ENCODE measurements around the gene EXTL2. TPM values are rescaled to one million over a fixed set of nuclear protein-coding genes. Genes with fewer than 3 reads are reported as not detected.

The EXTL2 gene
- total RNA-seq, 1 experiment from 2014 or later, result 37.9 TPM

GRCh38 chr1:100931716-100932115, 37.1 kb upstream of the EXTL2 start:
- H3K9ac ChIP-seq (ENCODE audit: extremely low read depth, insufficient read length, low read length), result no peak overlapping the region
- H3K56ac ChIP-seq (ENCODE audit: insufficient read length, low read depth, low read length), result no peak overlapping the region
- no CpG with 5 or more reads among the region's 1 CpG for WGBS (ENCODE audit: extremely low coverage, insufficient read length, low lambda C conversion rate)
- H2AFZ ChIP-seq (ENCODE audit: low read length), result no peak overlapping the region
- no peak overlapping the region for H3K27ac ChIP-seq (ENCODE audit: insufficient read length, low read depth, low read length)
- no peak overlapping the region for H2BK15ac ChIP-seq (ENCODE audit: low read depth, low read length)
- no peak overlapping the region for H3K4ac ChIP-seq (ENCODE audit: low read depth, low read length)
- H3K4me1 ChIP-seq (ENCODE audit: insufficient read depth, low read length), result no peaks in the 10 kb centered on the region
- H2BK120ac ChIP-seq (ENCODE audit: low read depth, low read length, poor library complexity, severe bottlenecking), result no peak overlapping the region
- no peaks in the 10 kb centered on the region for H3K23me2 ChIP-seq (ENCODE audit: insufficient read length, low read depth, low read length, poor library complexity, severe bottlenecking)
- no peak overlapping the region for H2BK20ac ChIP-seq (ENCODE audit: low read depth, low read length, poor library complexity, severe bottlenecking)
- H3K79me2 ChIP-seq (ENCODE audit: insufficient read depth, low read length), result no peaks in the 10 kb centered on the region
- no peak for TF ChIP-seq CTCF (conservative IDR thresholded peaks at IDR 0.05)
- no peaks in the 10 kb centered on the region for H3K27me3 Mint-ChIP-seq (ENCODE audit: low read depth)
- no peak overlapping the region for H3T11ph ChIP-seq (ENCODE audit: low read length)
- no peaks in the 10 kb centered on the region for H3K9me3 ChIP-seq (ENCODE audit: control insufficient read depth, low read depth, low read length)
- no peaks in the 10 kb centered on the region for H3K4me1 Mint-ChIP-seq
- no peak overlapping the region for H2BK12ac ChIP-seq (ENCODE audit: insufficient read length, low read depth, low read length)
- no peaks in the 10 kb centered on the region; a peak in 1 of 5 replicates for H3K9me3 Mint-ChIP-seq
- no peak overlapping the region for H3K14ac ChIP-seq (ENCODE audit: insufficient read depth, low read length)
- H4K91ac ChIP-seq (ENCODE audit: insufficient read length, low read depth, low read length), result no peak overlapping the region
- no peak overlapping the region for H2AK5ac ChIP-seq (ENCODE audit: insufficient read length, low read length)
- H4K8ac ChIP-seq (replicated peaks; ENCODE audit: insufficient read length, low read depth, low read length), result no peak overlapping the region
- no peak overlapping the region for H2BK5ac ChIP-seq (ENCODE audit: insufficient read length, low read length)
- H3K4me3 Mint-ChIP-seq, result no peak overlapping the region
- no peaks in the 10 kb centered on the region for H4K20me1 ChIP-seq (ENCODE audit: control insufficient read depth, insufficient read depth, insufficient read length)
- no peak overlapping the region for H4K5ac ChIP-seq (ENCODE audit: insufficient read length, low read depth, low read length)
- peaks cover 16 to 39% (median 18%) of the 10 kb centered on the region in 3 experiments; a peak in 6 of 7 replicates for H3K36me3 Mint-ChIP-seq (ENCODE audit: insufficient read depth in 1 of 3, low read depth in 3 of 3)
- H3K18ac ChIP-seq (ENCODE audit: insufficient read length, low read depth, low read length), result no peak overlapping the region
- no peaks in the 10 kb centered on the region for H3K79me1 ChIP-seq (ENCODE audit: insufficient read depth, low read depth, low read length, poor library complexity, severe bottlenecking)
- no peak for DNase-seq
- H3K27ac Mint-ChIP-seq, result no peak overlapping the region
- H3K27me3 ChIP-seq (ENCODE audit: insufficient read depth, low read length), result no peaks in the 10 kb centered on the region
- no peak overlapping the region for H3K23ac ChIP-seq (ENCODE audit: insufficient read length, low read depth, low read length)
- no peak overlapping the region for H3K4me2 ChIP-seq (ENCODE audit: insufficient read depth, insufficient read length, low read length)
